ENCODE results near the gene SLC1A4. TPM values are rescaled to one million over a fixed set of nuclear protein-coding genes. Genes with fewer than 3 reads are reported as not detected.

Gene SLC1A4
- total and polyA plus RNA-seq, 2 experiments from 2014 or later = 27.4 to 51.9 TPM

GRCh38 chr2:64987001-64987955 lies 1.9 kb upstream of the SLC1A4 start:
- Histone ChIP-seq H3K9me2 (ENCODE audit: insufficient read depth) (no peaks in the 10 kb centered on the region), H3K36me3 (ENCODE audit: low read depth) (no peaks in the 10 kb centered on the region), H3K4me3 (peak overlapping the region; percentile 93), H3K9me3 (ENCODE audit: low read depth) (no peaks in the 10 kb centered on the region), H3K79me2 (ENCODE audit: insufficient read depth) (peaks cover 30% of the 10 kb centered on the region), H4K20me1 (ENCODE audit: insufficient read depth) (no peaks in the 10 kb centered on the region), H3F3A (ENCODE audit: insufficient read depth) (peaks cover 6% of the 10 kb centered on the region; the same call in 1 of the 2 replicates), H3K27me3 (replicated peaks; ENCODE audit: insufficient read depth) (no peaks in the 10 kb centered on the region), H3K27ac (peak overlapping the region; percentile 100), H3K9ac (peak overlapping the region; percentile 100), H3K4me2 (ENCODE audit: unreplicated experiment) (peak overlapping the region; percentile 86), H3K4me1 (ENCODE audit: insufficient read depth) (peaks cover 16% of the 10 kb centered on the region; the same call in 1 of the 2 replicates), H2AFZ (no peak overlapping the region)
- peak; percentile 65 for DNase-seq
- 23 to 24% methylated on average over 6 of the region's 6 CpGs for WGBS, 2 experiments (ENCODE audit: low coverage in 1 of 2, low lambda C conversion rate in 2 of 2, missing lambda C conversion rate in 2 of 2)
- in situ Hi-C loops (cut with MboI) = no loop called here
- TF ChIP-seq EZH2 (IDR thresholded peaks at IDR 0.05; ENCODE audit: insufficient read depth, poor library complexity, severe bottlenecking) = no peak
- TF ChIP-seq EZH2phosphoT487 (IDR thresholded peaks at IDR 0.05; ENCODE audit: insufficient read depth, low read depth) = no peak

GRCh38 chr2:64987956-64988419 lies 1.2 kb upstream of the SLC1A4 start:
- peak; percentile 96 for DNase-seq
- WGBS, 2 experiments (ENCODE audit: low coverage in 1 of 2, low lambda C conversion rate in 2 of 2, missing lambda C conversion rate in 2 of 2) = 2 to 3% methylated on average over 12 of the region's 12 CpGs
- Histone ChIP-seq H3K4me3 (peak overlapping the region; percentile 93), H3K4me2 (ENCODE audit: unreplicated experiment) (peak overlapping the region; percentile 86), H2AFZ (peak overlapping the region; percentile 81), H3K9me2 (ENCODE audit: insufficient read depth) (no peaks in the 10 kb centered on the region), H3K9me3 (ENCODE audit: low read depth) (no peaks in the 10 kb centered on the region), H3K79me2 (ENCODE audit: insufficient read depth) (peaks cover 37% of the 10 kb centered on the region), H3K36me3 (ENCODE audit: low read depth) (no peaks in the 10 kb centered on the region), H3F3A (ENCODE audit: insufficient read depth) (peaks cover 6% of the 10 kb centered on the region; the same call in 1 of the 2 replicates), H3K9ac (peak overlapping the region; percentile 100), H3K27me3 (replicated peaks; ENCODE audit: insufficient read depth) (no peaks in the 10 kb centered on the region), H3K4me1 (ENCODE audit: insufficient read depth) (peaks cover 16% of the 10 kb centered on the region; the same call in 1 of the 2 replicates), H4K20me1 (ENCODE audit: insufficient read depth) (no peaks in the 10 kb centered on the region), H3K27ac (peak overlapping the region; percentile 100)
- TF ChIP-seq EZH2phosphoT487 (IDR thresholded peaks at IDR 0.05; ENCODE audit: insufficient read depth, low read depth) (no peak), EZH2 (IDR thresholded peaks at IDR 0.05; ENCODE audit: insufficient read depth, poor library complexity, severe bottlenecking) (no peak)
- in situ Hi-C loops (cut with MboI) = no loop called here

- TF ChIP-seq EZH2phosphoT487 (IDR thresholded peaks at IDR 0.05; ENCODE audit: insufficient read depth, low read depth) = no peak
- no peak for TF ChIP-seq EZH2 (IDR thresholded peaks at IDR 0.05; ENCODE audit: insufficient read depth, poor library complexity, severe bottlenecking)
- Histone ChIP-seq H2AFZ (peak overlapping the region; percentile 81), H3K9ac (peak overlapping the region; percentile 100), H3K9me2 (ENCODE audit: insufficient read depth) (no peaks in the 10 kb centered on the region), H3K27me3 (replicated peaks; ENCODE audit: insufficient read depth) (no peaks in the 10 kb centered on the region), H3K36me3 (ENCODE audit: low read depth) (no peaks in the 10 kb centered on the region), H3K4me2 (ENCODE audit: unreplicated experiment) (peak overlapping the region; percentile 86), H3F3A (ENCODE audit: insufficient read depth) (peaks cover 6% of the 10 kb centered on the region; the same call in 1 of the 2 replicates), H3K79me2 (ENCODE audit: insufficient read depth) (peaks cover 43% of the 10 kb centered on the region), H3K4me1 (ENCODE audit: insufficient read depth) (peaks cover 16% of the 10 kb centered on the region; the same call in 1 of the 2 replicates), H3K9me3 (ENCODE audit: low read depth) (no peaks in the 10 kb centered on the region), H3K27ac (peak overlapping the region; percentile 100), H4K20me1 (ENCODE audit: insufficient read depth) (no peaks in the 10 kb centered on the region), H3K4me3 (peak overlapping the region; percentile 93)
- in situ Hi-C loops (cut with MboI) = no loop called here
- 1% methylated on average over 39 to 63 of the region's 65 CpGs for WGBS, 2 experiments (ENCODE audit: low coverage in 1 of 2, low lambda C conversion rate in 2 of 2, missing lambda C conversion rate in 2 of 2)
- DNase-seq = peak; percentile 94
These were observed 626 bp upstream of the SLC1A4 start for GRCh38 chr2:64988420-64989125.
